HG02885 (cell line): ENCODE measurements around the gene MRPL11.

Source experiments
- ATAC-seq: cut with Tn5 transposase; IDR thresholded peaks from one replicate; pipeline ENCODE4 v1.9.1; 2021; ENCODE audit warnings: mild to moderate bottlenecking; ENCODE audit not compliant: unreplicated experiment, poor library complexity

The MRPL11 gene

GRCh38 chr11:66408488-66409214 lies 30.0 kb downstream of the MRPL11 start:
- ATAC-seq: peak; percentile 74

- ATAC-seq: no peak
Observed at GRCh38 chr11:66407651-66408050, 31.0 kb downstream of the MRPL11 start.

DNA sequence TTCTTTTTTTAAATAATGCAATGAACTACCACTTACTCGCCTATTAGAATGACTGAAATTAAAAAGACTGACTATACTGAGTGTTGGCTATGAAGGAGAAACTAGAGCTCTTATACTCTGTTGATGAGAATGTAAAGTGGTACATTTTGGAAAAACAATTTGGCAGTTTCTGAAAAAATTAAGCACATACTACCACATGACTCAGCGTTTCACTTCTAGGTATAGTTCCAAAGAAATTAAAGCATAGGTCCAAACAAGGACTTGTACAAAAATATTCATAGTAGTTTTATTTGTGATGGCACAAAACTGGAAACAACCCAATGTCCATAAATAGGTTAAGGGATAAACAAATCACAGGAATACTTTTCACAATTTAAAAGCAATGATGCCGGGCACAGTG lies 44.7 kb downstream of the MRPL11 start:
- no peak for ATAC-seq

- ATAC-seq: no peak
Observed at GRCh38 chr11:66391322-66391721, 47.3 kb downstream of the MRPL11 start.

DNA sequence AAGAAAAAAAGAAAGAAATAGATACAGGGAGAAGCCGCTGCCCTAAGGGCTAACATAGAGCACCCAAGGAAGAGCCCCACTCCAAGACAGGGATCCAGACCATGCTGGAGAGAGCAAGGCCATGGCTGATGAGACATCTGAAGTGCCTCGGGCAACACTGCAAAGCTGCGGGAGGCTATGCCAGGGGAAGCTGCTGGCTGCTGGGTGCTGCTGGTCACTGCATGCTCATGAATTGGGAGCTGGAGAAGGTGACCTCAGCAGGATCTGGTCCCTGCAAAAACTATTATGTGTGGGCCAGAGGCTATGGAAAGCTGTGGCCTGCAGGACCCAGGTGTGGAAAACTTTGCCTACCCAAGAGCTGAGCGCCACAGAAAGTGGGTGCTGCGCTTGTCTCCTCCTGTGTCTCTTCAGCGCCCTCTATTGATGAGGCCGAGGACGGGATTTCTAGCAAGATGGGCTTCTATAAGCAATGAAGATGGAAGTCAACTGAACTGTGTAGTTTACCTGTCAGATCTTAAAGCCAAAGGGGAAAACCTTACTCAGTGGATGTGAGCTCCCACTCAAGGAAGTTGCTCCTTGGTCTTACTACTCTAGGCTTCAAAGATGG lies 49.8 kb downstream of the MRPL11 start:
- ATAC-seq: no peak

DNA sequence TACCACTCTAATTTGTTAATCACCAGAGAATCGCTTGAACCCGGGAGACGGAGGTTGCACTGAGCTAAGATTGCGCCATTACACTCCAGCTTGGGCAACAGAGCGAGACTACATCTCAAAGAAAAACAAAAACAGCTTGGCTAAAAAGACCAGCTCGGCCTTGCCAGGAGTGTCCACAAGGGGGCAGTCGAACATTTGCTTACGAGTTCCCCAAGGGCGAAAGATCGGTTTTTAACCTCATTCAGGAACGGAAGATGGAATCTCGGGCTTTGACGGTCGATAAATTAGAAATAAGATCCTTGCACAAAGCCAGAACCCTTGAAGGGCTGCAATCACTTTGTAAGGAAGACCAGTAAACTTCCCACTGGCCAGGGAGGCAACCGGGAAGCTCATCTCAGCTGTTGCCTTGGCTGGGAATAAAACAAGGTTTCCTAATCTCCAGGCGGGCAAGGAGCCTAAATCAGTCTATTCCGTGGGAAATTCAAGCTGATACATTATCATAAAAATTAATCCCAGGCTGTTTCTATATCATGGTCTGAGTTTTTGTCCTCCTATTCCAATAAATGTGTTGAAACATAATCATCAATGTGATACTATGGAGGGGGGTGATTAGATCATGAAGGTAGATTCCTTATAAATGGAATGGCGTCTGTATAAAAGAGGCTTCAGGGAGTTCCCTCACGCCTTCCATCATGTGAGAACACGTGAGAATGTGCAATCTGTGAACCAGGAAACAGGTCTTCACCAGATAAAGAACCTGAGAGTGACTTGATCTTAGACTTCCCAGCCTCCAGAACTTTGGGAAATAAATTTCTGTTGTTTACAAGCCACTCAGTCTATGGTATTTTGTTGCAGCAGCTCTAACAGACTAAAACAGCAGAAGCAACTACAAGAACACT lies 52.2 kb downstream of the MRPL11 start:
- ATAC-seq: no peak
